CMK (cell line): ENCODE measurements around the gene BFAR.
"Not testable (repeated sequence)": the region's sequence is repeated elsewhere in the genome, so short reads cannot be mapped to it uniquely, and the experiment has no call there.

Experiments used
- DNase-seq: peaks from one replicate; pipeline ENCODE4 v3.0.0-alpha.2; 2010; ENCODE audit warnings: low read depth

BFAR gene

DNA sequence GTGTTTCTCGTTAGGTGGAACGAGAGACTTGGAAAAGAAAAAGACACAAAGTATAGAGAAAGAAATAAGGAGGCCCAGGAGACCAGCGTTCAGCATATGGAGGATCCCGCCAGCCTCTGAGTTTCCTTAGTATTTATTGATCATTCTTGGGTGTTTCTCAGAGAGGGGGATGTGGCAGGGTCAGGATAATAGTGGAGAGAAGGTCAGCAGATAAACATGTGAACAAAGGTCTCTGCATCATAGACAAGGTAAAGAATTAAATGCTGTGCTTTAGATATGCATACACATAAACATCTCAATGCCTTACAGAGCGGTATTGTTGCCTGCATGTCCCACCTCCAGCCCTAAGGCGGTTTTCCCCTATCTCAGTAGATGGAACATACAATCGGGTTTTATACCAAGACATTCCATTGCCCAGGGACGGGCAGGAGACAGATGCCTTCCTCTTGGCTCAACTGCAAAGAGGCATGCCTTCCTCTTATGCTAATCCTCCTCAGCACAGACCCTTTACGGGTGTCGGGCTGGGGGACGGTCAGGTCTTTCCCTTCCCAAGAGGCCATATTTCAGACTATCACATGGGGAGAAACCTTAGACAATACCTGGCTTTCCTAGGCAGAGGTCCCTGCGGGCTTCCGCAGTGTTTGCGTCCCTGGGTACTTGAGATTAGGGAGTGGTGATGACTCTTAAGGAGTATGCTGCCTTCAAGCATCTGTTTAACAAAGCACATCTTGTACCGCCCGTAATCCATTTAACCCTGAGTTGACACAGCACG lies 3.6 kb downstream of the BFAR start:
- not testable (repeated sequence) for DNase-seq

DNA sequence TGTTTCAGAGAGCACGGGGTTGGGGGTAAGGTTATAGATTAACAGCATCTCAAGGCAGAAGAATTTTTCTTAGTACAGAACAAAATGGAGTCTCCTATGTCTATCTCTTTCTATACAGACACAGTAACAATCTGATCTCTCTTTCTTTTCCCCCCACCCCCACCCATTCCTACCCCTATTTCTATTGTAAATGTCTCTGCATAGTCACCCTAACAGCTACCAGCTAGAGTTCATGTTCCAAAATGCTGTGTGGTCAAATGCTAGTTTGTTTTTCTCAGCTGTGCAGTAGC lies 4.1 kb downstream of the BFAR start:
- DNase-seq: not testable (repeated sequence)

DNA sequence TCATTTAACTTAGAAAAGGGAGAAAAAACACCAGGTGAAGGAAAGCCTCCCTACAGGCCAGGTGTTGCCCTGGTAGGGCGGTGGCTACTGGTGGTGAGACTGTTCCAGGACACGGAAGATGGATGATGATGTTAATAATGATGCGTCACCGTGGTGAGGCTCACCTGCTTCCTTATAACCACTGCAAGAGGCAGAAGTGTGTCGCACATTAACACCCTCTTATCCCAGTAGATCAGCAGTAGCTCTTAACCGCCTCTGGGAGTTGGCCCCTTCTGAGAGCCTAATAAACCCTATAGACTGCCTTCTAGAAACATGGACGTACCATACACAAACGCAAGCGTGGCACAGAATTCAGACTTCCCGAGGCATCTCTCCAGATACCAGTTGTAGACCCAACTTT lies 7.8 kb downstream of the BFAR start:
- DNase-seq: no peak

DNA sequence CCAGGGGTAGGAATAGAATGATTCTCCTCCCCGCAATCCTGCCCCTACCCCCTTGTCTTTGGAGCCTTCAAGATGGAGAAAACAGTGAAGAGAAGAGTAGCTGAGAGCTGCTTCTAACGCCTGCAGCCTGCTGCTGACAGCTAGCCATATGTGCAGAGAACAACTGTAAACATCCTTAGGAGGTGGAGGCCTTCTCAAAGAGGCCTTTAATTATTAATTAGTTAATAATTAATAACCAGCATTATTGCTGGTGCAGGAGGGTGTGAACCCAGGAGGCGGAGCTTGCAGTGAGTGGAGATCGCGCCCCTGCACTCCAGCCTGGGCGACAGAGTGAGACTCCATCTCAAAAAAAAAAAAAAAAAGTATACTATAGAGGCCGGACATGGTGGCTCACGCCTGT lies 8.5 kb downstream of the BFAR start:
- no peak for DNase-seq

DNA sequence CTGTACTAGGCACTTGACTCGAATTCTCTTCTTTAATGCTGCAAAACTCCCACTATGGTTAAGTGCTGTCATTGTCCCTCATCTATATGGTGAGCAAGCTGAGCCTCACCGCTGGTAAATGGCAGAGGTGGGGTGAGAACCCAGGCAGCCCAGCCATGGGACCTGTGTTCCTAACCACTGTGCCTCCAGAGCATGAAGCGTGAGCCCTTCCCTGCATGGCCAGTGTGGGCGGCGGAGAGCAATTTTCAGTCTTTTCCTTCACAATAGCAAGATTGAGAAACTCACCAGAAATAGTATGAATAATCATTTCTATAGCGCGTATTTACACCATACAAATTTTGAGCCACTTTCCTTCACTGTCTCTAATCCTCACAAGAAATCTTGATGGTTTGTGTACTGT lies 9.2 kb downstream of the BFAR start:
- DNase-seq: no peak

DNA sequence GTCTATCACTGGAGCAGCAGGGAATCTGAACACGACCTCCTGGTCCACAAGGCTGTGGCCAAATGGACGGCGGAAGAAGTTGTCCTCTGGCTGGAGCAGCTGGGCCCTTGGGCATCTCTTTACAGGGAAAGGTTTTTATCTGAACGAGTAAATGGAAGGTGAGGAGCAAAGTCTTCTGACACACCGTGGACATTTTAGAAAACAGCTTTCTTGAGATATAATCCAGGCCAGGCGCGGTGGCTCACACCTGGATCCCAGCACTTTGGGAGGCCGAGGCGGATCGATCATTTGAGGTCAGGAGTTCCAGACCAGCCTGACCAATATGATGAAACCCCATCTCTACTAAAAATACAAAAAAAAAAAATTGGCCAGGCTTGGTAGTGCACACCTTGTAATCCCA lies 17.1 kb downstream of the BFAR start:
- no peak for DNase-seq

DNA sequence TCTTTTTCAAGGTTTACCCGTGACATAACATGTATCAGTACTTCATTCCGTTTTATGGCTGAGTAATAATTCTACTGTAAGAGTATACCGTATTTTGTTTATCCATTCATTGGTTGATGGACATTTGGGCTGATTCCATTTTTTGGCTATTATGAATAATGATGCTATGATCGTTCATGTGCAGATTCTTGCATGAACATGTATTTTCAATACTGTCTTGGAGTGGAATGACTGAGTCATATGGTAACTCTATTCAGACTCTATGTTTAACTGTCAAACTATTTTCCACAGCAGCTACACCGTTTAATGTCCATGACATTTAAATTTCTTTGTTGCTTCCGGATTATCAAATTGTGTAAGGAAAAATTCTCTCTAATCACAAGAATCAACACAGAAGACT lies 17.9 kb downstream of the BFAR start:
- DNase-seq: no peak

DNA sequence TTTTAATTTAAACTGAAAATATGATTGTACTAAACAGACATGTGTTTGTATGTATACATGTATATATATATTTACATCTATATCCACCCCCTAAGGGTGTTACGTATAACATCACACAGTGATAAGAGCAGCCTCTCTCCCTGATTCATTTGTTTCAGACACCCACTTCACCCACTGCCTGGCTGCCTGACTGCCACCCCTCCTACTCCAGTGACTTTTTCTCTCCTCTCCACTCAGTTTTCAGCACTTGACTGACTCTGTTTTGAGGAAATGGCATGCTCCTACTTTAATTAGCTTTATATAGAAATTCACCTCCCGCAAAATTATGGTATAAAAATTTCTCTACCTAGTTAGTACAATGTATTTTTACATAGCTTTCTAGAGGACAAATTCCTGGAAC lies 20.0 kb downstream of the BFAR start:
- DNase-seq: no peak

DNA sequence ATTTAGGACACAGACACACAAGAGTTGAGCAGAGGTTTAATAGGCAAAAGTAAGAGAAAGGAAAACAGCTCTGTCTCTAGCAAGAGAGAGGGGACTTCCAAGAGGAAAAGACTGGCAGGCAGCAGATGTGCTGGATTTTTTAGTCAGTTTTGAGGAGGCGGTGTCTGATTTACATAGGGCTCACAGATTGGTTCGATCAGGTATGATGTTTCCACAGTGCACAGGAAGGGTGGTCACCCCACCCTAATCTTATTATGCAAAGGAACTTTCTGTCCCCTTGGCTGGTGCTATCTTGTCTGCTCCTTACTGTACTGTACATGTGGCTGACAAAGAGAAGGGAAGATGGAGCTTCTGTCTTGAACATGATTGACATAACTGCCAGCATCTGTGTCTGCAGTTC lies 25.3 kb downstream of the BFAR start:
- no peak for DNase-seq

DNA sequence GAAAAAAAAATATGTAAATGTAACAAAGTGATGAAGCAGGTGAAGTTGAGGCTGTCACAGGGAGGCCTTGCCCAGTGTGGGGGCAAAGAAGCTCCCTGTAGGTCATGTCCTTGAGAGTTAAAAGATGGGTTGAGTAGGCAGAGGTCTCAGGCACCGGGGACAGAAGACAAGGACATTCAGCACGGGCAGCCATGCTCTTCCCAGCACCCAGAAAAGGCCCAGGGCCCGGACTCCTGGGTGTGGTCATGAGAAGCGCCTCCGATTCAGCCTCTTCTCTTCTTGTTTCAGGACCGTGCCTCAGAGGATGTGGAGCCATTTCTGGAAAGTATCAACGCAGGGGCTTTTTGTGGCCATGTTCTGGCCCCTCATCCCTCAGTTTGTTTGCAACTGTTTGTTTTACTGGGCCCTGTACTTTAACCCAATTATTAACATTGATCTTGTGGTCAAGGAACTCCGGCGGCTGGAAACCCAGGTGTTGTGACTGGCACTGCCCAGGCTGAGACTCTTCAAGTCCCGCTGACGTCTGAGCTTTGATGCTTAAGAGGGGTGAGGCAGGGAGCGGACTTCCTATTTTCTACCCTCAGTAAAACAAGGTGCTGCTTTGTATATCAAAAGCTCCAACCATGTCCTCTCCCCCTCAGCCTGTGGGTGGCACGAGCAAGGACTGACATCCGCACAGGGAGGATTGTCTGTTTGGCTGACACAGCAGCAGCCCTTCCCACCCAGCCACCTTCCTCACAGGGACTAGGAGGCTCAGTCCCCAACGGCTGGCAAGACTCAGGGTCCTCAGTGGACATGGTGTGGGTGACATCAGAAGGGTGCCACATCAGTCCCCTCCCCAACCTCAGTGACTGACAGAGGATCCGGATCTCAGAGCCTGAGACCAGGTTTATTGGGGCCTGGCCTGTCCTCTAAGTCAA lies 34.9 kb downstream of the BFAR start:
- DNase-seq: no peak

DNA sequence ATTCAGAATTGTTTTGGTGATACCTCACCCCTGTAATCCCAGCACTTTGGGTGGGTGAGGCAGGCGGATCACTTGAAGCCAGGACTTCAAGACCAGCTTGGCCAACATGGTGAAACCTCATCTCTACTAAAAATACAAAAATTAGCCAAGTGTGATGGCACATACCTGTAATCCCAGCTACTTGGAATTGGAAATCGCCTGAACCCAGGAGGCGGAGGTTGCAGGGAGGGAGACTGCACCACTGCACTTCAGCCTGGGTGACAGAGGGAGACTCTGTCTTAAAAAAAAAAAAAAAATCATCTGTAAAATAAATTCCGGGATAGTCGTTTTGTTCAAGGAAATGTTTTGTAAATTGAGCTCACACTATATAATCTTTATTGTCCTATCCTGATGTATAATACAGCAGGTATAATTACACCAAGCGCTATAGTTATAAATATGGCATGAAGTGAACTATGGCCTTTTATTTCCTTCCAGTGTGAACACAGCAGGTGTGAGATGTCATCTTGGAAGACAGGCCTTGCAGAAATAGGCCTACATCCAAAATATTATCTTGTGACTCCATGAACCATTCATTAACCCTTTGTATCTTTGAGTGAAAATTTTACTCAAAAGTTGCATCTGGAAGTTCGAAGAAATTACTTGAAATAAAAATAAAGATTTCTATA lies 35.9 kb downstream of the BFAR start:
- no peak for DNase-seq

DNA sequence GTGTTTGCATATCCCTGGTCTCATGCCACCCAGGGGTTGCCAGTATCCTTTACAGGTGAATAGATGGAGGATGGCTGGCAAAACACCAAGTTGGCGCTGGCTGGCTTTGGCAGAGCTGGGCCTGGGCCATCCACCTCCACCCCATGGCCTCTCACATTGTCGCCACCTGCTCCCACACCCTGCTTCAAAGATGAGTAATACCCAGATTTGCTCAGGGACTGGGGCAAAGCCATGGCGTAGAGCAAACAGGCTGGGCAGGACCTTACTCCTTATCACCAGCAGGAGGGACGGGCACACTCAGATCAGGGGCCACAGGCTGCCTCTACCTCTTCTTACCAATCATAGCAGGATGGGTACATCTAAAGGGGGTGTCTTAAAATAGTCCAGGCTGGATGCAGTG lies 37.0 kb downstream of the BFAR start:
- no peak for DNase-seq

DNA sequence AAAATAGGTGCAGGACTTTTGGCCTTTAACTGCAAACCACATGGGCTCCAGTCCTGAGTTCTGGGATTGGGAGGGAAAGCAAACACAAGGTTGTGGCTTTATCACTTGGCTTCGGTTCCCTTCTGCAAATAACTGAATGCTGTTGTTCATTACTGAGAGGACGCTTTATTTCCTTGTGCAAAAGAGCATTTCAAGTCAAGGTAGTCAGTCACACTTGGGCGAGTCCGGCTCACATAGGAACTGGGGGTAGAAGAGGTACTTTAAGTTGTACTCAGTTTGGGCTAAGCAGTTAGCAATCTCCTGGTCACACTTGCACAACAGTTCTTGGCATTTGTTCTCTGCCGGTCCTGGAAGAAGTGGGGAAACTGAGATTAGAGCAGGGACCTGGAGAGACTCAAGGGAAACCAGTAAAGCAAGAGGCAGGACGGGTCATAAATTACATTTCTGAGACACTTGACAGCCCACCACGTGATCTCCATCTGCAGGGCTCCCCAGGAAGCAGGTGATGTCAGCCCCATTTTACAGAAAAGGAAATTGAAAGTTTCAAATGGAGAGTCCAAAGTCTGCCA lies 39.7 kb downstream of the BFAR start:
- DNase-seq: no peak

DNA sequence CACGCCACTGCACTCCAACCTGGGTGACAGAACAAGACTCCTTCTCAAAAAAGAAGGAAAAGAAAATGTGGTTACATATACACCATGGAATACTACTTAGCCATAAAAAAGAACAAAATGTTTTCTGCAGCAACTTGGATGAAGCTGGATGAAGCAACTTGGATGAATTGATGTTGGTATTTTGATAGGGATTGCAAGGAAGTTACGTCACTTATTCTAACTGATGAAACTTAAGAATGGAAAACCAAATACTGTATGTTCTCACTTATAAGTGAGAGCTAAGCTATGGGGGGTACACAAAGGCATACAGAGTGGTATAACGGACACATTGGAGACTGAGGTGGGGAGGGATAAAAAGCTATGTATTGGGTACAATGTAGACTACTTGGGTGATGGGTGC lies 43.9 kb downstream of the BFAR start:
- no peak for DNase-seq

DNA sequence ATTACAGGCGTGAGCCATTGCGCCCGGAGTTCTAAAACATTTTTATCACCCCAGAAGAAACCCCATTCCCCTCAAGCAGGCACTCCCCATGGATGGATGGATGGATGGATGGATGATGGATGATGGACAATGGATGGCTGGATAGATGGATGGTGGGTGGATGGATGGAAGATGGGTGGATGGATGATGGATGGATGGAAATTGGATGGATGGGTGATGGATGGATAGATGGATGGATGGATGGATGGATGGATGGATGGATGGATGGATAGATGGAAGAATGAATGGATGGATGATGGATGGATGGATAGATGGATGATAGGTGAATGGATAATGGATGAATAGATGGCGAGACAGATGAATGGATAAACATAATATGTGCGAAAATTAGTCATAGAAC lies 44.9 kb downstream of the BFAR start:
- DNase-seq: no peak

DNA sequence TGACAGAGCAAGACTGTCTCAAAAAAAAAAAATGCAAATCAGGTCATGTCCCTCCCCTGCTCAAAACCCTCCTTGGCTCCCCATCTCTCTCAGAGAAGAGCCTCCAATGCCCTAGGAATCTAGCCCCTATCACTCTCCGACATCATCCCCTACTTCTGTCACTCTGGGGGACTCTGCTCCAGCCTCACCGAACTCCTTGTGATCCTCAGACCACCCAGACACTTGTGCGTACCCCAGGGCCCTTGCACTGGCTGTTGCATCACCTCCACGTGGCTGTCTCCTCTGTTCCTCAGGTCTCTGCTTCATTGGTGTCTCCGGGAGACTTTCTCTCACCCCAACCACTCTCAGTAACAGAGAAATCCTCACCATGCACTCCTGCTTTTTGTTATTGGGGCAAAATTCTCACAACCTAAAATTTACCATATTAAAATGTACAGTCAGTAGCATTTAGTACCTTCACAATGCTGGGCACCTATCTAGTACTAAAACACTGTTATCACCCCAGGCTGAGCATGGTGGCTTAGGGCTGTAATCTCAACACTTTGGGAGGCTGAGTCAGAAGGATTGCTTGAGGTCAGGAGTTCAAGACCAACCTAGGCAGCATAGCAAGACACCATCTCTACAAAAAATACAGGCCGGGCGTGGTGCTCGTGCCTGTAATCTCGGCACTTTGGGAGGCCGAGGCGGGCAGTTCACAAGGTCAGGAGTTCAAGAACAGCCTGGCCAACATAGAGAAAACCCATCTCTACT lies 46.2 kb downstream of the BFAR start:
- no peak for DNase-seq

DNA sequence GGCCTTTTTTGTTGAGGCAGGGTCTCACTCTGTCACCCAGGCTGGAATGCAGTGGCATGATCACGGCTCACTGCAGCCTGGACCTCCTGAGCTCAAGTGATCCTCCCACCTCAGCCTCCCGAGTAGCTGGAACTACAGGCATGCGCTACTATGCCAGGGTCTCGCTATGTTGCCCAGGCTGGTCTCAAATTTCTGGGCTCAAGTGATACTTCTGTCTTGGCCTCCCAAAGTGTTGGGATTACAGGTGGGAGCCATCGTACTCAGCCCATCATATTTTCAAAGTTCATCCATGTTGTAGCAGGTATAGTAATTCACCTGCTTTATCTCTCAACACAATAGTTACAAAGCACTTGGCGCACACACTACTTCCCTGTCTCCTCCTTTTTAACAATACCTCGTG lies 47.6 kb downstream of the BFAR start:
- not testable (repeated sequence) for DNase-seq

DNA sequence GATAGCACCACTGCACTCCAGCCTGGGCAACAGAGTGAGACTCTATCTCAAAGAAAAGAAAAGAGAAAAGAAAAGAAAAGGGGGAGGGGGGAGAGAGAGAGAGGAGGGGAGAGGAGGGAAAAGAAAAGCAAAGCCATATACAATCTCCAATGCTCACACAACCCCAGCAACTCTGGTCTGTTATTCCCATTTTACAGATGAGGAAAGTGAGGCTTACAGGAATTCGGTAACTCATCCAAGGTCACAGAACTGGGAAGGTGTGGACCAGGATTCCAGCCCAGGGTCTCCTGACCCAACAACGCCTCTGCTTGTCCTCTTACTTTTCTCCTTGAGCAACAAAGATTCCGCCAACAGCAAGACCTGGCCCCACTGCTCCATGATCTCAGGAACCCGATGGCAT lies 48.4 kb downstream of the BFAR start:
- DNase-seq: no peak

DNA sequence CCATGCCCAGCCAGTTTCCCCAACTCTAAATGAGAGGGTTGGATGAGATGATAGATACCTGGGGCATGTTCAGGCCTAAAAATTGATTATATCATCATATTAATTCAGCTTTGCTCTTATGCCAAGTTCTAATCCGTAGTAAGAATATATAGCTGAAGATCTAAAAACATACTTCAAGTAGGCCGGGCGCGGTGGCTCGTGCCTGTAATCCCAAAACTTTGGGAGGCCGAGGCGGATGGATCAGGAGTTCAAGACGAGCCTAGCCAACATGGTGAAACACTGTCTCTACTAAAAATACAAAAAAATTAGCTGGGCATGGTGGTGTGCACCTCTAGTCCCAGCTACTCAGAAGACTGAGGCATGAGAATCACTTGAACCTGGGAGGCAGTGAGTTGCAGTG lies 49.4 kb downstream of the BFAR start:
- DNase-seq: no peak

DNA sequence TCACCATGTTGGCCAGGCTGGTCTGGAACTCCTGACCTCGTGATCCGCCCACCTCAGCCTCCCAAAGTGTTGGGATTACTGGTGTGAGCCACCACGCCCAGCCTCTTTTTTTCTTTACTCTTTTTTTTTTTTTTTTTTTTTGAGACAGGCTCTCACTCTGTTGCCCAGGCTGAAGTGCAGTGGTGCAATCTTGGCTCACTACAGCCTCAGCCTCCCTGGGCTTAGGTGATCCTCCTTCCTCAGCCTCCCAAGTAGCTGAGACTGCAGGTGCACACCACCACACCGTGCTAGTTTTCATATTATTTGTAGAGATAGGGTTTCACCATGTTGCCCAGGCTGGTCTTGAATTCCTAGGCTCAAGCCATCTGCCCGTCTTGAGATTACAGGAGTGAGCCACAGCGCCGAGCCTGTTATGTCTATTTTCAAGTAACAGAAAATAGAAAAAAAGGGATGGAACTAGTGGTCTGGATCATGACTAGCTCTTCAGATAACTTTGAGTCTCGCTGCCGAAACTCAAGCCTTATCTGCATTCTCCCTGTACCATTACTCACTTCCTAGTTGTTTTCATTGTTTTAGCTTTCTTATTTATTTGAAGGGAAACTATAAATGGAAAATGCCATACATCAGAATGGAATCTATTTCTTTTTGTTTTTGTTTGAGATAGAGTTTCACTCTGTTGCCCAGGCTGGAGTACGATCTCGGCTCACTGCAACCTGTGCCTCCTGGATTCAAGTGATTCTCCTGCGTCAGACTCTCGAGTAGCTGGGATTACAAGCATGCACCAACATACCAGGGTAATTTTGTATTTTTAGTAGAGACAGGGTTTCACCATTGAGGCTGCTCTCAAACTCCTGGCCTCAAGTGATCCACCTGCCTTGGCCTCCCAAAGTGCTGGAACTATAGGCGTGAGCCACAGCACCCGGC lies 53.4 kb downstream of the BFAR start:
- DNase-seq: not testable (repeated sequence)

DNA sequence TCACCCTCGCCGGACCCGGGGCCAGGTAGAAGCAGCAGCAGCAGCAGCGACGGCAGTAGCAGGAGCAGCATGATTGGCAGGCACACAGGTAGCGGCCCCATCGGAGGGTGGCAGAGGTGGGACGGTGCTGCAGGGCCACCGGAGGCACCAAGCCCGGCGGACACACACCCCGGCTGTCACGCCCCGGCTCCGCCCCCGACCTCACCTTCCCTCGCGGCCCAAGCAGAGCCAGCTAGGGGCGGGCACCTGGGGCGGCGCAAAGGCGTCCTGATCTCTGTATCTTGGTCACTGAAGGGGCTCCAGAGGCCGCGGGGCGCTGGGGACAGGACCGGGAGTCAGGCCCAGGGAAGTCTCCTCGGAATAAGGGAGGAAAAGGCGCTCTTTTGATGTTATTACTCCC lies 61.4 kb downstream of the BFAR start, which contains the start of gene PLA2G10:
PLA2G10 (minus strand) TSS at position 180 of the 400 bp plus-strand sequence; CDS start at position 101, 79 bp downstream.
- not testable (repeated sequence) for DNase-seq
